SK-N-SH (cell line): ENCODE results near the gene YOD1. TPM values are rescaled to one million over a fixed set of nuclear protein-coding genes. Genes with fewer than 3 reads are reported as not detected.

Experiments
- CTCF ChIA-PET: fragments of 300-600, 350-600 bp; formaldehyde crosslinking; extraction: SDS; loops from one replicate; lab custom pipeline; 2021; lab: Yijun Ruan, JAX
- POLR2A ChIA-PET: fragments of 350-600 bp; sonication (Branson Sonifier 250); formaldehyde crosslinking; extraction: SDS; loops from one replicate; lab custom pipeline; 2020; ENCODE audit warnings: antibody characterized with exemption, inconsistent platforms; lab: Yijun Ruan, JAX
- DNase-seq: peaks from one replicate; pipeline ENCODE4 v3.0.0; 2012
- H2AFZ ChIP-seq: fragments of 200-600 bp; sonication (generic); 2 replicates; pipeline ENCODE4 v1.8.1; 2016; ENCODE audit warnings: antibody characterized with exemption, mild to moderate bottlenecking, low read depth
- H3F3A ChIP-seq: fragments of 200-600 bp; sonication (generic); replicated peaks from 2 replicates; pipeline ENCODE3; 2016; ENCODE audit warnings: antibody characterized with exemption, mild to moderate bottlenecking; ENCODE audit not compliant: insufficient read depth
- H3K27ac ChIP-seq, 2 experiments: fragments of 200-500 bp in 1 of 2; fragments of 200-600 bp in 1 of 2; sonication (Bioruptor generic) in 1 of 2; sonication (generic), shearing (Covaris generic) in 1 of 2; 2 replicates each; pipeline versions ENCODE4 v1.5.1 to v1.6.1; 2014 to 2016; ENCODE audit warnings: low read depth in 2 of 2, inconsistent platforms in 1 of 2, low read length in 1 of 2, mild to moderate bottlenecking in 1 of 2, mixed read lengths in 1 of 2
- H3K27me3 ChIP-seq: fragments of 200-600 bp; sonication (generic), shearing (Covaris generic); 2 replicates; pipeline ENCODE4 v1.6.1; 2016; ENCODE audit warnings: mixed run types; ENCODE audit not compliant: insufficient read depth
- H3K36me3 ChIP-seq, 2 experiments: fragments of 200-500 bp in 1 of 2; fragments of 200-600 bp in 1 of 2; sonication (Bioruptor generic) in 1 of 2; sonication (generic) in 1 of 2; replicated peaks in 1 of 2; 2 replicates each; pipeline versions ENCODE3 to v1.5.1; 2014 to 2016; ENCODE audit warnings: low read length in 1 of 2, mild to moderate bottlenecking in 1 of 2; ENCODE audit not compliant: insufficient read depth in 2 of 2, control insufficient read depth in 1 of 2
- H3K4me1 ChIP-seq, 2 experiments: fragments of 200-500 bp in 1 of 2; fragments of 200-600 bp in 1 of 2; sonication (Bioruptor generic) in 1 of 2; sonication (generic), shearing (Covaris generic) in 1 of 2; 2 replicates each; pipeline versions ENCODE4 v1.5.1 to v1.6.1; 2014 to 2016; ENCODE audit warnings: low read depth in 1 of 2, low read length in 1 of 2, mixed run types in 1 of 2; ENCODE audit not compliant: insufficient read depth in 2 of 2, control insufficient read depth in 1 of 2
- H3K4me2 ChIP-seq: fragments of 200-600 bp; sonication (generic), shearing (Covaris generic); 2 replicates; pipeline ENCODE4 v1.6.1; 2017; ENCODE audit warnings: mixed run types
- H3K4me3 ChIP-seq, 2 experiments: fragments of 200-500 bp in 1 of 2; fragments of 200-600 bp in 1 of 2; sonication (Bioruptor generic) in 1 of 2; sonication (generic), shearing (Covaris generic) in 1 of 2; 2 replicates each; pipeline versions ENCODE4 v1.5.1 to v1.8.1; 2014 to 2016; ENCODE audit warnings: low read depth in 2 of 2, inconsistent platforms in 1 of 2, low read length in 1 of 2, mild to moderate bottlenecking in 1 of 2, mixed read lengths in 1 of 2, moderate library complexity in 1 of 2
- H3K79me2 ChIP-seq: fragments of 200-600 bp; sonication (generic); 2 replicates; pipeline ENCODE4 v1.8.1; 2017; ENCODE audit warnings: mild to moderate bottlenecking; ENCODE audit not compliant: insufficient read depth
- H3K9ac ChIP-seq: fragments of 200-600 bp; sonication (generic); 2 replicates; pipeline ENCODE4 v1.6.1; 2017; ENCODE audit warnings: mixed run types
- H3K9me2 ChIP-seq: fragments of 200-600 bp; sonication (generic); 2 replicates; pipeline ENCODE4 v1.6.1; 2017; ENCODE audit warnings: mixed run types
- H3K9me3 ChIP-seq: fragments of 200-600 bp; sonication (generic); 2 replicates; pipeline ENCODE4 v1.6.1; 2017; ENCODE audit warnings: mixed run types, mild to moderate bottlenecking, moderate library complexity
- H4K20me1 ChIP-seq: fragments of 200-600 bp; sonication (generic); 2 replicates; pipeline ENCODE4 v1.6.1; 2017; ENCODE audit warnings: mild to moderate bottlenecking, mixed run types; ENCODE audit not compliant: insufficient read depth
- CHD2 ChIP-seq: fragments of 150-350 bp; IDR thresholded peaks from 2 replicates; pipeline ENCODE4 v1.6.1; 2018; ENCODE audit warnings: low read length; ENCODE audit not compliant: partially characterized antibody
- ELF1 ChIP-seq: IDR thresholded peaks from 2 replicates; pipeline ENCODE4 v1.4.0; 2012
- EZH2phosphoT487 ChIP-seq: fragments of 200-600 bp; sonication (generic); IDR thresholded peaks from 2 replicates; pipeline ENCODE4 v1.6.1; 2017; ENCODE audit warnings: low read depth, mixed run types, mild to moderate bottlenecking, antibody characterized with exemption, moderate library complexity, borderline replicate concordance
- FOSL2 ChIP-seq: IDR thresholded peaks from 2 replicates; pipeline ENCODE4 v1.4.0; 2012; ENCODE audit warnings: low read depth, mild to moderate bottlenecking, moderate library complexity, borderline replicate concordance
- GATA2 ChIP-seq: sonication (generic); formaldehyde crosslinking; IDR thresholded peaks from 2 replicates; pipeline ENCODE4 v1.5.0; 2020; ENCODE audit warnings: mild to moderate bottlenecking, missing genetic modification reagents
- MXI1 ChIP-seq: IDR thresholded peaks from 2 replicates; pipeline ENCODE4 v1.6.1; 2012; ENCODE audit warnings: mild to moderate bottlenecking, low read depth, low read length, improper control_type of control experiment
- PBX3 ChIP-seq: IDR thresholded peaks from 2 replicates; pipeline ENCODE4; 2012
- RFX5 ChIP-seq: IDR thresholded peaks from 2 replicates; pipeline ENCODE4 v1.6.1; 2012; ENCODE audit warnings: mild to moderate bottlenecking, improper control_type of control experiment, low read length
- SMC3 ChIP-seq: IDR thresholded peaks from 2 replicates; pipeline ENCODE4 v1.6.1; 2012; ENCODE audit warnings: low read depth, low read length, improper control_type of control experiment
- WGBS: methylation state at CpG from one replicate; pipeline ENCODE4 v1.1.6; 2017; ENCODE audit warnings: low lambda C conversion rate; 5-methylcytosine and 5-hydroxymethylcytosine counted together
- polyA plus RNA-seq, 3 experiments: library from polyadenylated mRNA; depleted of rRNA; stranded (reverse); fragments of >200 nt; gene quantifications; 2 replicates each; pipeline ENCODE4 v1.2.3, GENCODE V29; 2012

YOD1 gene
- polyA plus RNA-seq, 1 of the 3 experiments (the other 2 are of a cell fraction) = 0.79 TPM

DNA sequence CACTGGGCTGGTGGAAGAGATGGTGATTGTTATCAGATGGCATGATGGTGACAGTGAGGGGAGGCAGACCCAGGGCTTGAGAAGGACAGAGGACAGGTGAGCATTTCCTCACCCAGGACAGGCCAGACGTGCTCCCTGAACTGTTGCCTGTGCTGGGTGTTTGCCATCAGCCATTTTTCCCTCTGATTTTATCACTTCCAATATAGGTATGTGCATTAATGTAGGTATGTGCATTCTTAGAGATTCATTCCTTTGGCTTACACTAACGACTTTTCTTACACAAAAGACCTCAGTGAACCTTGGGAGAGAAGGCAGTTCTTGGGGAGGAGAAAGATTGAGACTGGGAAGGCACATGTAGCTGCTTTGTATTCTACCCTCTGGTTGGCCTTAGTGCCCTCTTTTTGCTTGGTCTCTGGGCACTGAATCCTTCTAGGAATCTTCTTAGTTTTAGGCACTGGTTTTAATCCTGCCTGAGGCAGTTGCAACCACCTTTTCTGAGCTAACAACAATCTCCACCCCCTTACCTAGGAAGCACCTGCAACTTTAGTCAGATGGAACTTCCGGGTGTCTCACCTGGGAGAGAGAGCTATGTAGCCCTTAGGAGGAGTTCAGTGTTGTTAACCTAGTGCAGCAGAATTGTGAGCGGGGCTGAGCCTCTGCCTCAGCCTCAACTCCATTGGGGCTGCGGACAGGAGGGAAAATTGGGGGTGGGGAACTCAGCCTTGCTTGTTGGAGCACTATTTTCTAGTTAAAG, 49.3 kb downstream of the YOD1 start:
- POLR2A ChIA-PET = no interaction called here
- Histone ChIP-seq H3K4me3 (no peak overlapping the region), H3K9me2 (no peaks in the 10 kb centered on the region), H3K4me2 (no peak overlapping the region), H3K27ac (no peak overlapping the region), H3K4me1 (peaks cover 0 to 7% of the 10 kb centered on the region in 2 experiments; a peak in 2 of 4 replicates), H3K36me3 (no peaks in the 10 kb centered on the region), H2AFZ (no peak overlapping the region), H3F3A (no peaks in the 10 kb centered on the region), H3K9ac (no peak overlapping the region), H4K20me1 (no peaks in the 10 kb centered on the region), H3K79me2 (no peaks in the 10 kb centered on the region), H3K27me3 (no peaks in the 10 kb centered on the region; the same call in 1 of the 2 replicates), H3K9me3 (no peaks in the 10 kb centered on the region)
- CTCF ChIA-PET = interaction anchor here (0.6 to 0.7 kb wide), 2 partner anchors 19 to 266 kb away, joined by 3 read pairs; no protein-coding TSS in a partner anchor
- WGBS = 29% methylated on average over 5 of the region's 5 CpGs
- TF ChIP-seq GATA2 (CRISPR knock-in tag) (no peak), FOSL2 (no peak), ELF1 (no peak), EZH2phosphoT487 (no peak), SMC3 (no peak)
- DNase-seq = no peak

- no peak overlapping the region for H2AFZ ChIP-seq
- no peak for TF ChIP-seq CHD2
- no peak for TF ChIP-seq MXI1
- TF ChIP-seq RFX5 = no peak
- TF ChIP-seq PBX3 = no peak
- TF ChIP-seq, all 33 proteins: peak for 0
- no peaks in the 10 kb centered on the region for H3K36me3 ChIP-seq
- H3K4me1 ChIP-seq = peaks cover 0 to 5% of the 10 kb centered on the region in 2 experiments; a peak in 1 of 4 replicates
- H3F3A ChIP-seq = no peaks in the 10 kb centered on the region
- 34% methylated on average over 5 of the region's 5 CpGs for WGBS
- no peaks in the 10 kb centered on the region; the same call in 1 of the 2 replicates for H3K27me3 ChIP-seq
- no peak overlapping the region for H3K4me2 ChIP-seq
- H3K9me2 ChIP-seq = no peaks in the 10 kb centered on the region
- H4K20me1 ChIP-seq = no peaks in the 10 kb centered on the region
- DNase-seq = no peak
- H3K9ac ChIP-seq = no peak overlapping the region
- H3K9me3 ChIP-seq = no peaks in the 10 kb centered on the region
- H3K27ac ChIP-seq = no peak overlapping the region
- POLR2A ChIA-PET = no interaction called here
- CTCF ChIA-PET = interaction anchor here (0.6 kb wide), 1 partner anchor 368 kb away, joined by 3 read pairs; no protein-coding TSS in a partner anchor
- no peaks in the 10 kb centered on the region for H3K79me2 ChIP-seq
- no peak overlapping the region for H3K4me3 ChIP-seq
Measured at GRCh38 chr1:207000651-207001291, 50.2 kb downstream of the YOD1 start.
